ENCODE data around the gene ESF1. TPM values are rescaled to one million over a fixed set of nuclear protein-coding genes. Genes with fewer than 3 reads are reported as not detected.

ESF1 gene
- total and polyA plus RNA-seq, 2 of the 8 experiments (the other 6 are each of a cell fraction or from before 2014, with no cell fraction given) = 1.1 to 32.9 TPM

DNA sequence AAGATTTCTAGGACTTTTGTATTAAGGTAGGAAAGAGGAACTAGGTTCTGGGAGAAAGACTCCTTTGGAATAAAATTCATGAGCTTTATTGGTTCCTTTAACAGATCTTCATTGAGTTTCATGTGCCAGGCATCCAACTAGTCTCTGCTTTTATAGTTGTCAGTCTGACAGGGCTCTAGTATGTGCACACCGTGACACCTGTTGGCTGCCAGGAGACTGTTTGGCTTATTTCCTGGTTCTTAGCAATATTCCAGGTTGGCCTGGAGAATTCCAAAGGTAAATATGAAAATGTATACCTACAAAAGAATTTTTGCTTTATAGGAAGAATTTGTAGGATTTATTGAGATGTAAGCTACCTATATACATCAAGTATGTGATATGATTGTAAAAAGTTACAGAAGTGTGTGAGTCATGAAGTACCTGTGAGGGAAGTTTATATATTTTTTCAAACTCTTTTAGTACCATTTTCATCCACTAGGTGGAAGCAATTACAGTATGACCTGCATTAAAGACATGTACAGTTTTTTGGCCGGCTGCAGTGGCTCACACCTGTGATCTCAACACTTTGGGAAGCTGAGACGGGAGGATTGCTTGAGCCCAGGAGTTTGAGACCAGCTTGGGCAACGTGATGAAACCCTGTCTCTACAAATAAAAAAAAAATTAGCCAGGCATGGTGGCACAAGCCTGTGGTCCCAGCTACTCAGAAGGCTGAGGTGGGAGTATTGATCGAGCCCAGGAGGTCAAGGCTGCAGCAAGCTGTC lies 35.3 kb upstream of the ESF1 start:
- no peaks in the 10 kb centered on the region for H3K79me2 ChIP-seq (ENCODE audit: control insufficient read depth in 1 of 2, insufficient read depth in 2 of 2, low read length in 2 of 2)
- H3K9me3 ChIP-seq (ENCODE audit: insufficient read depth in 2 of 2, low read depth in 1 of 2, low read length in 1 of 2) = no peaks in the 10 kb centered on the region
- no peak overlapping the region for H4K8ac ChIP-seq (ENCODE audit: extremely low read depth, insufficient read depth, low read length)
- no peak overlapping the region for H2AK5ac ChIP-seq (ENCODE audit: low read depth, low read length)
- ChIA-PET POLR2A (ENCODE audit: partially characterized antibody) (interaction anchor here (0.8 to 2.4 kb wide), 3 partner anchors 54 to 188 kb away, joined by 3 to 7 read pairs (median 3); no protein-coding TSS in a partner anchor), CTCF (ENCODE audit: partially characterized antibody) (interaction anchor here (0.6 to 5.6 kb wide), 52 partner anchors 8 to 1678 kb away, joined by 3 to 60 read pairs (median 4); partner anchors contain the start of genes ESF1 and NDUFAF5)
- H3K36me3 ChIP-seq (ENCODE audit: control insufficient read depth in 2 of 4, insufficient read depth in 4 of 4, low read length in 3 of 4) = peaks cover 4 to 23% (median 17%) of the 10 kb centered on the region in 4 experiments; a peak in 7 of 8 replicates
- TF ChIP-seq RAD21 (IDR thresholded peaks at IDR 0.05 in 1 of 2, conservative IDR thresholded peaks at IDR 0.05 in 1 of 2; ENCODE audit: low read depth in 2 of 2, low read length in 2 of 2) = peak; percentile 61
- TF ChIP-seq, protein P1, sequence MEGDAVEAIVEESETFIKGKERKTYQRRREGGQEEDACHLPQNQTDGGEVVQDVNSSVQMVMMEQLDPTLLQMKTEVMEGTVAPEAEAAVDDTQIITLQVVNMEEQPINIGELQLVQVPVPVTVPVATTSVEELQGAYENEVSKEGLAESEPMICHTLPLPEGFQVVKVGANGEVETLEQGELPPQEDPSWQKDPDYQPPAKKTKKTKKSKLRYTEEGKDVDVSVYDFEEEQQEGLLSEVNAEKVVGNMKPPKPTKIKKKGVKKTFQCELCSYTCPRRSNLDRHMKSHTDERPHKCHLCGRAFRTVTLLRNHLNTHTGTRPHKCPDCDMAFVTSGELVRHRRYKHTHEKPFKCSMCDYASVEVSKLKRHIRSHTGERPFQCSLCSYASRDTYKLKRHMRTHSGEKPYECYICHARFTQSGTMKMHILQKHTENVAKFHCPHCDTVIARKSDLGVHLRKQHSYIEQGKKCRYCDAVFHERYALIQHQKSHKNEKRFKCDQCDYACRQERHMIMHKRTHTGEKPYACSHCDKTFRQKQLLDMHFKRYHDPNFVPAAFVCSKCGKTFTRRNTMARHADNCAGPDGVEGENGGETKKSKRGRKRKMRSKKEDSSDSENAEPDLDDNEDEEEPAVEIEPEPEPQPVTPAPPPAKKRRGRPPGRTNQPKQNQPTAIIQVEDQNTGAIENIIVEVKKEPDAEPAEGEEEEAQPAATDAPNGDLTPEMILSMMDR (IDR thresholded peaks at IDR 0.05; ENCODE audit: control extremely low read depth in 1 of 3, insufficient read depth in 1 of 3, low read depth in 1 of 3, low read length in 3 of 3) = peak in 2 of 3 experiments; percentile 52 to 53; a peak in 2 of 4 replicates
- TF ChIP-seq CHD2 (IDR thresholded peaks at IDR 0.05; ENCODE audit: low read length) = no peak
- H3K4ac ChIP-seq (replicated peaks; ENCODE audit: insufficient read length, low read depth, low read length) = no peak overlapping the region
- H4K20me1 ChIP-seq (replicated peaks in 1 of 2; ENCODE audit: control insufficient read depth in 1 of 2, insufficient read depth in 2 of 2, low read length in 2 of 2) = no peaks in the 10 kb centered on the region
- H2BK20ac ChIP-seq (ENCODE audit: low read length) = no peak overlapping the region
- FAIRE-seq (no peak), DNase-seq (ENCODE audit: low read depth in 1 of 2, low spot score in 2 of 2) (no peak)
- H4K5ac ChIP-seq (ENCODE audit: insufficient read length, low read depth, low read length) = no peak overlapping the region
- H2BK120ac ChIP-seq (replicated peaks; ENCODE audit: low read depth, low read length) = no peak overlapping the region
- H3K14ac ChIP-seq (ENCODE audit: insufficient read length) = no peak overlapping the region
- H3K27ac ChIP-seq (ENCODE audit: low read depth, low read length) = no peak overlapping the region
- no peak overlapping the region for H2BK5ac ChIP-seq (ENCODE audit: low read depth, low read length)
- H3K23me2 ChIP-seq (ENCODE audit: low read depth, low read length) = no peaks in the 10 kb centered on the region
- H3K4me3 ChIP-seq (ENCODE audit: extremely low read depth in 1 of 4, insufficient read depth in 2 of 4, low read depth in 3 of 4, low read length in 4 of 4) = no peak overlapping the region
- H3K4me2 ChIP-seq (ENCODE audit: insufficient read depth in 1 of 2, low read depth in 2 of 2, low read length in 2 of 2) = no peak overlapping the region
- no peak overlapping the region for H3K18ac ChIP-seq (ENCODE audit: extremely low read depth, low read length)
- no peak overlapping the region for H3K23ac ChIP-seq (ENCODE audit: insufficient read length)
- H4K91ac ChIP-seq (replicated peaks; ENCODE audit: insufficient read length, low read length) = no peak overlapping the region
- H3K79me1 ChIP-seq (ENCODE audit: low read depth, low read length) = no peaks in the 10 kb centered on the region
- H2AFZ ChIP-seq (ENCODE audit: low read length) = no peak overlapping the region
- no peak overlapping the region for H3K9ac ChIP-seq (replicated peaks in 1 of 4; ENCODE audit: extremely low read depth in 1 of 4, low read depth in 3 of 4, low read length in 3 of 4)
- H2BK12ac ChIP-seq (ENCODE audit: low read depth, low read length) = no peak overlapping the region
- 0 out of 7 replicates have a peak, but pooled peaks cover 0 to 2% (median 0%) of the 10 kb centered on the region in 4 experiments for H3K4me1 ChIP-seq (replicated peaks in 1 of 4; ENCODE audit: control insufficient read depth in 3 of 4, insufficient read depth in 4 of 4, low read length in 3 of 4)
- H3K56ac ChIP-seq (replicated peaks; ENCODE audit: insufficient read length, low read depth, low read length) = no peak overlapping the region
- WGBS, 2 experiments (ENCODE audit: extremely low coverage in 1 of 2, insufficient coverage in 1 of 2, insufficient read length in 1 of 2, insufficient replicate concordance in 2 of 2, low coverage in 1 of 2, low lambda C conversion rate in 2 of 2, missing lambda C conversion rate in 1 of 2) = 69% methylated on average over 5 of the region's 5 CpGs; no CpG with 5 or more reads in 1 of the 2 experiments
- H3K27me3 ChIP-seq (replicated peaks in 1 of 4; ENCODE audit: control insufficient read depth in 3 of 4, extremely low read depth in 1 of 4, insufficient read depth in 3 of 4, low read length in 3 of 4) = no peaks in the 10 kb centered on the region
- no peak overlapping the region for H2BK15ac ChIP-seq (ENCODE audit: low read length)

All from H1 (cell line).